GM23338 (cell line): ENCODE measurements around the gene RBP4.

Experiments
- CREB1 ChIP-seq: fragments of 250-450 bp; sonication (Bioruptor Pico); IDR thresholded peaks from 2 replicates; pipeline ENCODE4 v1.5.0; 2020; ENCODE audit warnings: low read depth, mild to moderate bottlenecking, moderate library complexity
- CTCF ChIP-seq, 2 experiments: fragments of 200-600 bp in 1 of 2; sonication (generic) in 1 of 2; conservative IDR thresholded peaks; 2 replicates each; pipeline versions ENCODE4 v1.5.1 to v1.6.1; 2016 to 2017; ENCODE audit warnings: antibody characterized with exemption in 2 of 2, low read depth in 2 of 2, mild to moderate bottlenecking in 2 of 2, moderate library complexity in 1 of 2
- ETS1 ChIP-seq: IDR thresholded peaks from 2 replicates; pipeline ENCODE4 v1.6.1; 2016; ENCODE audit warnings: antibody characterized with exemption
- EZH2 ChIP-seq: fragments of 200-600 bp; sonication (generic); IDR thresholded peaks from one replicate; pipeline ENCODE4 v1.8.0; 2017; ENCODE audit warnings: antibody characterized with exemption, mild to moderate bottlenecking, low read depth; ENCODE audit not compliant: unreplicated experiment
- EZH2phosphoT487 ChIP-seq: fragments of 200-600 bp; sonication (generic); IDR thresholded peaks from one replicate; pipeline ENCODE4 v1.8.1; 2018; ENCODE audit warnings: antibody characterized with exemption; ENCODE audit not compliant: unreplicated experiment
- JUNB ChIP-seq: IDR thresholded peaks from one replicate; pipeline ENCODE4 v1.6.1; 2016; ENCODE audit warnings: antibody characterized with exemption; ENCODE audit not compliant: unreplicated experiment
- NANOG ChIP-seq: IDR thresholded peaks from 2 replicates; pipeline ENCODE4 v1.6.1; 2016; ENCODE audit warnings: antibody characterized with exemption, borderline replicate concordance
- POLR2AphosphoS5 ChIP-seq: IDR thresholded peaks from 2 replicates; pipeline ENCODE4 v1.6.1; 2016; ENCODE audit warnings: antibody characterized with exemption, low read depth
- STAT1 ChIP-seq: IDR thresholded peaks from one replicate; pipeline ENCODE4 v1.6.1; 2016; ENCODE audit warnings: antibody characterized with exemption; ENCODE audit not compliant: unreplicated experiment
- TF ChIP-seq, protein P1 (sequence below): IDR thresholded peaks from one replicate; pipeline ENCODE4 v1.6.1; 2018; ENCODE audit warnings: antibody characterized with exemption; ENCODE audit not compliant: unreplicated experiment
- TF ChIP-seq, protein P2 (sequence below): fragments of 250-450 bp; sonication (Bioruptor Pico); IDR thresholded peaks from 2 replicates; pipeline ENCODE4 v1.5.0; 2020; ENCODE audit warnings: mild to moderate bottlenecking, moderate library complexity

DNA sequence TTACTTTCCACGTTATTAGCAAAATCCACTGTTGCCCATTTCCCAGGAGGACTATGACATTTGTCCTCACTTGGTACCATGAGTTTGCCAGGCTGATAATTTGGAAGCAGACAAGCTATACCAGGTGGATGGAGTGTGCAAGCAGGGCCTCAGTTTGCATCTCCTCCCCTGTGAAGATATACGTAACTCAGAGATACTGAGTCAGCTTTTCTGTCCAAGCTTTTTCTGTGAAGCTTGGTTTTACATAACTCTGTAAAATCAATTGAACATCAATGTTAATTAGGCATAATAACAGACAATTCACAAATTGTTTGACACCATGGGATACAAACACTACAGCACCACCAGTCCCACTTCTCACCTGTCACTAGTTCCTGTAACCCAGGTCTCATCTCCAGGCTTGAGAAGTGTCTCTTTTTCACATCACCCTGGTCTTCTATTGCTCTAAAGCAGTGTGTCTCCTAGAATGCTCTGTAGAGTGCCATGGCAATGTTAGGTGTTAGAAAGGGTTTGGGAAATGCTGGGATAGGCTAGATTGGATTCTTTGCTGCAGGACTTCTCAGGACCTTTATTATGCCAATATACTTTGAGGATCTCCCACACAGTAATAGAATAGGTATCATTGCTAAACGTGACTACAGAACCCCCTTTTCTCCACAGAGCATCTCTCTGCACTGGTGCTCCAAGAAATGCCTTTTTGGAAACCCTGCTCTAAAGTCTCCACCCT is 20.9 kb downstream of the RBP4 start:
- no peak for TF ChIP-seq EZH2phosphoT487
- TF ChIP-seq CTCF (conservative IDR thresholded peaks at IDR 0.05; ENCODE audit: low read depth in 2 of 2), result no peak
- no peak for TF ChIP-seq CREB1 (CRISPR knock-in tag)
- TF ChIP-seq EZH2, result no peak
- no peak for TF ChIP-seq POLR2AphosphoS5
- TF ChIP-seq, protein P1, sequence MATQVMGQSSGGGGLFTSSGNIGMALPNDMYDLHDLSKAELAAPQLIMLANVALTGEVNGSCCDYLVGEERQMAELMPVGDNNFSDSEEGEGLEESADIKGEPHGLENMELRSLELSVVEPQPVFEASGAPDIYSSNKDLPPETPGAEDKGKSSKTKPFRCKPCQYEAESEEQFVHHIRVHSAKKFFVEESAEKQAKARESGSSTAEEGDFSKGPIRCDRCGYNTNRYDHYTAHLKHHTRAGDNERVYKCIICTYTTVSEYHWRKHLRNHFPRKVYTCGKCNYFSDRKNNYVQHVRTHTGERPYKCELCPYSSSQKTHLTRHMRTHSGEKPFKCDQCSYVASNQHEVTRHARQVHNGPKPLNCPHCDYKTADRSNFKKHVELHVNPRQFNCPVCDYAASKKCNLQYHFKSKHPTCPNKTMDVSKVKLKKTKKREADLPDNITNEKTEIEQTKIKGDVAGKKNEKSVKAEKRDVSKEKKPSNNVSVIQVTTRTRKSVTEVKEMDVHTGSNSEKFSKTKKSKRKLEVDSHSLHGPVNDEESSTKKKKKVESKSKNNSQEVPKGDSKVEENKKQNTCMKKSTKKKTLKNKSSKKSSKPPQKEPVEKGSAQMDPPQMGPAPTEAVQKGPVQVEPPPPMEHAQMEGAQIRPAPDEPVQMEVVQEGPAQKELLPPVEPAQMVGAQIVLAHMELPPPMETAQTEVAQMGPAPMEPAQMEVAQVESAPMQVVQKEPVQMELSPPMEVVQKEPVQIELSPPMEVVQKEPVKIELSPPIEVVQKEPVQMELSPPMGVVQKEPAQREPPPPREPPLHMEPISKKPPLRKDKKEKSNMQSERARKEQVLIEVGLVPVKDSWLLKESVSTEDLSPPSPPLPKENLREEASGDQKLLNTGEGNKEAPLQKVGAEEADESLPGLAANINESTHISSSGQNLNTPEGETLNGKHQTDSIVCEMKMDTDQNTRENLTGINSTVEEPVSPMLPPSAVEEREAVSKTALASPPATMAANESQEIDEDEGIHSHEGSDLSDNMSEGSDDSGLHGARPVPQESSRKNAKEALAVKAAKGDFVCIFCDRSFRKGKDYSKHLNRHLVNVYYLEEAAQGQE, result no peak
- TF ChIP-seq JUNB, result no peak
- no peak for TF ChIP-seq ETS1
- TF ChIP-seq STAT1, result no peak
- TF ChIP-seq NANOG, result no peak
- TF ChIP-seq, protein P2, sequence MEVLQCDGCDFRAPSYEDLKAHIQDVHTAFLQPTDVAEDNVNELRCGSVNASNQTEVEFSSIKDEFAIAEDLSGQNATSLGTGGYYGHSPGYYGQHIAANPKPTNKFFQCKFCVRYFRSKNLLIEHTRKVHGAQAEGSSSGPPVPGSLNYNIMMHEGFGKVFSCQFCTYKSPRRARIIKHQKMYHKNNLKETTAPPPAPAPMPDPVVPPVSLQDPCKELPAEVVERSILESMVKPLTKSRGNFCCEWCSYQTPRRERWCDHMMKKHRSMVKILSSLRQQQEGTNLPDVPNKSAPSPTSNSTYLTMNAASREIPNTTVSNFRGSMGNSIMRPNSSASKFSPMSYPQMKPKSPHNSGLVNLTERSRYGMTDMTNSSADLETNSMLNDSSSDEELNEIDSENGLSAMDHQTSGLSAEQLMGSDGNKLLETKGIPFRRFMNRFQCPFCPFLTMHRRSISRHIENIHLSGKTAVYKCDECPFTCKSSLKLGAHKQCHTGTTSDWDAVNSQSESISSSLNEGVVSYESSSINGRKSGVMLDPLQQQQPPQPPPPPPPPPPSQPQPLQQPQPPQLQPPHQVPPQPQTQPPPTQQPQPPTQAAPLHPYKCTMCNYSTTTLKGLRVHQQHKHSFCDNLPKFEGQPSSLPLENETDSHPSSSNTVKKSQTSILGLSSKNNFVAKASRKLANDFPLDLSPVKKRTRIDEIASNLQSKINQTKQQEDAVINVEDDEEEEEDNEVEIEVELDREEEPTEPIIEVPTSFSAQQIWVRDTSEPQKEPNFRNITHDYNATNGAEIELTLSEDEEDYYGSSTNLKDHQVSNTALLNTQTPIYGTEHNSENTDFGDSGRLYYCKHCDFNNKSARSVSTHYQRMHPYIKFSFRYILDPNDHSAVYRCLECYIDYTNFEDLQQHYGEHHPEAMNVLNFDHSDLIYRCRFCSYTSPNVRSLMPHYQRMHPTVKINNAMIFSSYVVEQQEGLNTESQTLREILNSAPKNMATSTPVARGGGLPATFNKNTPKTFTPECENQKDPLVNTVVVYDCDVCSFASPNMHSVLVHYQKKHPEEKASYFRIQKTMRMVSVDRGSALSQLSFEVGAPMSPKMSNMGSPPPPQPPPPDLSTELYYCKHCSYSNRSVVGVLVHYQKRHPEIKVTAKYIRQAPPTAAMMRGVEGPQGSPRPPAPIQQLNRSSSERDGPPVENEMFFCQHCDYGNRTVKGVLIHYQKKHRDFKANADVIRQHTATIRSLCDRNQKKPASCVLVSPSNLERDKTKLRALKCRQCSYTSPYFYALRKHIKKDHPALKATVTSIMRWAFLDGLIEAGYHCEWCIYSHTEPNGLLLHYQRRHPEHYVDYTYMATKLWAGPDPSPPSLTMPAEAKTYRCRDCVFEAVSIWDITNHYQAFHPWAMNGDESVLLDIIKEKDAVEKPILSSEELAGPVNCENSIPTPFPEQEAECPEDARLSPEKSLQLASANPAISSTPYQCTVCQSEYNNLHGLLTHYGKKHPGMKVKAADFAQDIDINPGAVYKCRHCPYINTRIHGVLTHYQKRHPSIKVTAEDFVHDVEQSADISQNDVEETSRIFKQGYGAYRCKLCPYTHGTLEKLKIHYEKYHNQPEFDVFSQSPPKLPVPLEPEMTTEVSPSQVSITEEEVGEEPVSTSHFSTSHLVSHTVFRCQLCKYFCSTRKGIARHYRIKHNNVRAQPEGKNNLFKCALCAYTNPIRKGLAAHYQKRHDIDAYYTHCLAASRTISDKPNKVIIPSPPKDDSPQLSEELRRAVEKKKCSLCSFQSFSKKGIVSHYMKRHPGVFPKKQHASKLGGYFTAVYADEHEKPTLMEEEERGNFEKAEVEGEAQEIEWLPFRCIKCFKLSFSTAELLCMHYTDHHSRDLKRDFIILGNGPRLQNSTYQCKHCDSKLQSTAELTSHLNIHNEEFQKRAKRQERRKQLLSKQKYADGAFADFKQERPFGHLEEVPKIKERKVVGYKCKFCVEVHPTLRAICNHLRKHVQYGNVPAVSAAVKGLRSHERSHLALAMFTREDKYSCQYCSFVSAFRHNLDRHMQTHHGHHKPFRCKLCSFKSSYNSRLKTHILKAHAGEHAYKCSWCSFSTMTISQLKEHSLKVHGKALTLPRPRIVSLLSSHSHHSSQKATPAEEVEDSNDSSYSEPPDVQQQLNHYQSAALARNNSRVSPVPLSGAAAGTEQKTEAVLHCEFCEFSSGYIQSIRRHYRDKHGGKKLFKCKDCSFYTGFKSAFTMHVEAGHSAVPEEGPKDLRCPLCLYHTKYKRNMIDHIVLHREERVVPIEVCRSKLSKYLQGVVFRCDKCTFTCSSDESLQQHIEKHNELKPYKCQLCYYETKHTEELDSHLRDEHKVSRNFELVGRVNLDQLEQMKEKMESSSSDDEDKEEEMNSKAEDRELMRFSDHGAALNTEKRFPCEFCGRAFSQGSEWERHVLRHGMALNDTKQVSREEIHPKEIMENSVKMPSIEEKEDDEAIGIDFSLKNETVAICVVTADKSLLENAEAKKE (CRISPR knock-in tag), result no peak
